GM18498 (cell line): ENCODE data around the gene TTC33.
"Not testable (repeated sequence)": the region's sequence is repeated elsewhere in the genome, so short reads cannot be mapped to it uniquely, and the experiment has no call there.

Source experiments
- ATAC-seq: cut with Tn5 transposase; IDR thresholded peaks from one replicate; pipeline ENCODE4 v1.9.1; 2021; ENCODE audit warnings: mild to moderate bottlenecking, moderate library complexity; ENCODE audit not compliant: unreplicated experiment

The TTC33 gene

GRCh38 chr5:40656091-40656490 is 99.7 kb downstream of the TTC33 start:
- ATAC-seq: not testable (repeated sequence)

GRCh38 chr5:40655138-40655537 is 100.6 kb downstream of the TTC33 start:
- no peak for ATAC-seq

- no peak for ATAC-seq
Measured at GRCh38 chr5:40654377-40654991, 101.3 kb downstream of the TTC33 start.

- no peak for ATAC-seq
Measured at GRCh38 chr5:40653221-40654022, 102.3 kb downstream of the TTC33 start.

GRCh38 chr5:40652441-40653220 is 103.1 kb downstream of the TTC33 start:
- ATAC-seq: no peak

- ATAC-seq: no peak
Measured at GRCh38 chr5:40651201-40651600, 104.6 kb downstream of the TTC33 start.

- ATAC-seq: no peak
Measured at GRCh38 chr5:40649463-40650030, 106.2 kb downstream of the TTC33 start.

- ATAC-seq: no peak
Measured at GRCh38 chr5:40648150-40648549, 107.6 kb downstream of the TTC33 start.

GRCh38 chr5:40646266-40646665 is 109.5 kb downstream of the TTC33 start:
- ATAC-seq: no peak

- ATAC-seq: not testable (repeated sequence)
Measured at GRCh38 chr5:40639531-40639930, 116.2 kb downstream of the TTC33 start.

GRCh38 chr5:40634593-40634992 is 121.2 kb downstream of the TTC33 start:
- no peak for ATAC-seq

GRCh38 chr5:40634154-40634553 is 121.6 kb downstream of the TTC33 start:
- no peak for ATAC-seq

- no peak for ATAC-seq
Measured at GRCh38 chr5:40631236-40631635, 124.5 kb downstream of the TTC33 start.

GRCh38 chr5:40630126-40630525 is 125.6 kb downstream of the TTC33 start:
- ATAC-seq: no peak

GRCh38 chr5:40628407-40628806 is 127.4 kb downstream of the TTC33 start:
- ATAC-seq: no peak

- no peak for ATAC-seq
Measured at GRCh38 chr5:40627706-40628105, 128.1 kb downstream of the TTC33 start.

- no peak for ATAC-seq
Measured at GRCh38 chr5:40626801-40627200, 129.0 kb downstream of the TTC33 start.

GRCh38 chr5:40623480-40624420 is 132.0 kb downstream of the TTC33 start:
- no peak for ATAC-seq

- no peak for ATAC-seq
Measured at GRCh38 chr5:40622463-40623252, 133.1 kb downstream of the TTC33 start.
